ENCODE measurements around the gene ODF2L.

The ODF2L gene

DNA sequence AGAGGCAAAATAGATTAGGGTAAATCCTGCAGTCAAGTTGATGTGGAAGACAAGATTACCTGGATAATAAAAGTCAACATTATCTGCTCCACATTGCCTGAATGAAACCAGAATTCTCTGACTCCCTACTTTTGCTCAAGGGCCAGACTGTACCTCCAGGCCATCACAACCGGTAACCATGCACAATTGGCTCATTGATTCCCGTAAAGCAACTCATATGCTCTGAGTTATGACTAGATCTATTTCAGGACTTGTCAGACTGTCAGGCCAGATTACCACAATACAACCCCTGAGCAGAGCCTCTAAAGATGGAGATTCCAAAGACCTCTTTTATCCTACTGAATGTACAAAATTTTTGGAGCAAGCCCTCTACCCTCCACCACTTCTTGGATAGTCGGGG, 90.4 kb downstream of the ODF2L start:
- no peak for DNase-seq

GRCh38 chr1:86303041-86303690, 93.0 kb downstream of the ODF2L start:
- DNase-seq: no peak
